Ishikawa (cell line): ENCODE data around the gene CC2D2A.

Source experiments
- CEBPB ChIP-seq: IDR thresholded peaks from 2 replicates; pipeline ENCODE4 v1.6.1; 2012
- CREB1 ChIP-seq: IDR thresholded peaks from 2 replicates; pipeline ENCODE4 v1.6.1; 2012; ENCODE audit warnings: low read depth
- EGR1 ChIP-seq: IDR thresholded peaks from 2 replicates; pipeline ENCODE4 v1.6.1; 2012
- EP300 ChIP-seq: IDR thresholded peaks from 2 replicates; pipeline ENCODE4 v1.6.1; 2012; ENCODE audit warnings: borderline replicate concordance
- FOXM1 ChIP-seq: IDR thresholded peaks from 2 replicates; pipeline ENCODE4 v1.6.1; 2012; ENCODE audit warnings: low read depth, borderline replicate concordance
- MAX ChIP-seq: IDR thresholded peaks from 2 replicates; pipeline ENCODE4 v1.6.1; 2012
- NFIC ChIP-seq: IDR thresholded peaks from 2 replicates; pipeline ENCODE4 v1.6.1; 2012
- RAD21 ChIP-seq: IDR thresholded peaks from 2 replicates; pipeline ENCODE4 v1.6.1; 2012; ENCODE audit warnings: low read depth
- REST ChIP-seq: IDR thresholded peaks from 2 replicates; pipeline ENCODE4 v1.6.1; 2012; ENCODE audit warnings: low read depth, mild to moderate bottlenecking
- TAF1 ChIP-seq: IDR thresholded peaks from 2 replicates; pipeline ENCODE4 v1.6.1; 2012; ENCODE audit warnings: low read depth, mild to moderate bottlenecking
- TCF12 ChIP-seq: IDR thresholded peaks from 2 replicates; pipeline ENCODE4 v1.6.1; 2012; ENCODE audit warnings: low read depth
- TEAD4 ChIP-seq: IDR thresholded peaks from 2 replicates; pipeline ENCODE4 v1.6.1; 2012
- USF1 ChIP-seq: IDR thresholded peaks from 2 replicates; pipeline ENCODE4 v1.6.1; 2012
- YY1 ChIP-seq: IDR thresholded peaks from 2 replicates; pipeline ENCODE4 v1.6.1; 2012; ENCODE audit warnings: low read depth
- ZBTB7A ChIP-seq: IDR thresholded peaks from 2 replicates; pipeline ENCODE4 v1.6.1; 2012; ENCODE audit warnings: low read depth

The CC2D2A gene

GRCh38 chr4:15457406-15458201, 12.1 kb upstream of the CC2D2A start:
- TF ChIP-seq EGR1 (no peak), MAX (no peak), RAD21 (peak; percentile 79)

GRCh38 chr4:15458616-15459015, 11.1 kb upstream of the CC2D2A start:
- no peak for TF ChIP-seq TEAD4
- no peak for TF ChIP-seq CEBPB
- no peak for TF ChIP-seq MAX

- no peak for TF ChIP-seq EGR1
- TF ChIP-seq CREB1 = no peak
- no peak for TF ChIP-seq REST
- no peak for TF ChIP-seq USF1
- no peak for TF ChIP-seq RAD21
- TF ChIP-seq CEBPB = no peak
- TF ChIP-seq YY1 = no peak
- no peak for TF ChIP-seq NFIC
- no peak for TF ChIP-seq FOXM1
These were observed 10.0 kb upstream of the CC2D2A start for GRCh38 chr4:15459706-15460105.

- no peak for TF ChIP-seq MAX
- no peak for TF ChIP-seq ZBTB7A
- no peak for TF ChIP-seq TEAD4
- TF ChIP-seq CREB1 = no peak
- TF ChIP-seq CEBPB = no peak
These were observed 3.1 kb upstream of the CC2D2A start for GRCh38 chr4:15466596-15466995.

GRCh38 chr4:15470128-15470475, 420 bp downstream of the CC2D2A start:
- TF ChIP-seq MAX (no peak), REST (no peak), RAD21 (no peak), TAF1 (no peak), CREB1 (no peak), TEAD4 (no peak), EGR1 (no peak), USF1 (no peak)

- no peak for TF ChIP-seq RAD21
- no peak for TF ChIP-seq EP300
- TF ChIP-seq ZBTB7A = no peak
- TF ChIP-seq CREB1 = no peak
- TF ChIP-seq TCF12 = no peak
- no peak for TF ChIP-seq REST
These were observed 6.7 kb downstream of the CC2D2A start for GRCh38 chr4:15476396-15476795.
